ENCODE results near the gene ACADS. TPM values are rescaled to one million over a fixed set of nuclear protein-coding genes. Genes with fewer than 3 reads are reported as not detected.

ACADS gene
- total and polyA plus RNA-seq, 9 of the 15 experiments (the other 6 are each of a cell fraction or from before 2014, with no cell fraction given), result 0.06 to 20.3 (median 8.8) TPM

DNA sequence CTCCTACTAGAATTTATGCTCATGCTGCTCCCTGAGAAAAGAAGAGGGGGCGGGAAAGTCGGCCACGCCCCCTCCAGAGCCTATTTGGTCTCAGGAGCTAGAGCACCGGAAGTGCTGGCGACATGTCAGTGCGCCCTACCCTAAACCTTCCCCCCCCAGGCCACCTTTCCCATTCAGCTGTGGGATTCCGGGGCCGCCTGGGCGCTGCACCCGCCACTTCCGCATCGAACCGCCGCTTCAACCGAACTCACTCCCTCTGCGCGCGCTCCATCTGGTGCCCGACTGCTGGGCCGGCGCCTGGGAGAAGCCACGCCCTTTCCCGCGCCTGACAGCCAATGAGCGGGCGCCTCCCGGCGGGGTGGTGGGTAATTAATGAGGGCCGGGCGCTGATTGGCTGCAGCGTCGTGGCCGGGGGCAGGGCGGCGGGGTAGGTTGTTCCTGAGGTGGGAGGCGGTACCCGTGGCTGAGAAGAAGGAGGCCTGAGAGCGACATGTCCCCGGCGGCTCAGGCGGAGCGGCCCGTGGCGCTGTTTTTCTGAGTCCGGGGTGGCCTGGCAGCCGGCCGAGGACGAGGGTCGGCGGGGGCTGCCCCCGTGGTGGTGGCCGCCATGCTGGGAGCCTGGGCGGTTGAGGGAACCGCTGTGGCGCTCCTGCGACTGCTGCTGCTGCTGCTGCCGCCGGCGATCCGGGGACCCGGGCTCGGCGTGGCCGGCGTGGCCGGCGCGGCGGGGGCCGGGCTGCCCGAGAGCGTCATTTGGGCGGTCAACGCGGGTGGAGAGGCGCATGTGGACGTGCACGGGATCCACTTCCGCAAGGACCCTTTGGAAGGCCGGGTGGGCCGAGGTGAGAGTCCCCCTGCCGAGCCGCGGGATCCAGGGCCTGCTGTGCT, 38.7 kb upstream of the ACADS start, which contains the start of gene MLEC (continued):
- no peak; the same call in 1 of the 2 replicates for TF ChIP-seq MYBL2 (IDR thresholded peaks at IDR 0.05; ENCODE audit: low read depth)
- TF ChIP-seq MYBL2 (CRISPR knock-in tag; IDR thresholded peaks at IDR 0.05; ENCODE audit: borderline replicate concordance), result no peak
- TF ChIP-seq PRPF4 (IDR thresholded peaks at IDR 0.05; ENCODE audit: insufficient read depth, low read depth, low read length, poor library complexity, severe bottlenecking), result no peak
- no peak for TF ChIP-seq SETDB1 (IDR thresholded peaks at IDR 0.05; ENCODE audit: low read length)
- TF ChIP-seq, protein P1, sequence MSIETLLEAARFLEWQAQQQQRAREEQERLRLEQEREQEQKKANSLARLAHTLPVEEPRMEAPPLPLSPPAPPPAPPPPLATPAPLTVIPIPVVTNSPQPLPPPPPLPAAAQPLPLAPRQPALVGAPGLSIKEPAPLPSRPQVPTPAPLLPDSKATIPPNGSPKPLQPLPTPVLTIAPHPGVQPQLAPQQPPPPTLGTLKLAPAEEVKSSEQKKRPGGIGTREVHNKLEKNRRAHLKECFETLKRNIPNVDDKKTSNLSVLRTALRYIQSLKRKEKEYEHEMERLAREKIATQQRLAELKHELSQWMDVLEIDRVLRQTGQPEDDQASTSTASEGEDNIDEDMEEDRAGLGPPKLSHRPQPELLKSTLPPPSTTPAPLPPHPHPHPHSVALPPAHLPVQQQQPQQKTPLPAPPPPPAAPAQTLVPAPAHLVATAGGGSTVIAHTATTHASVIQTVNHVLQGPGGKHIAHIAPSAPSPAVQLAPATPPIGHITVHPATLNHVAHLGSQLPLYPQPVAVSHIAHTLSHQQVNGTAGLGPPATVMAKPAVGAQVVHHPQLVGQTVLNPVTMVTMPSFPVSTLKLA (conservative IDR thresholded peaks at IDR 0.05), result peak; percentile 82 to 92
- TF ChIP-seq, protein P2, sequence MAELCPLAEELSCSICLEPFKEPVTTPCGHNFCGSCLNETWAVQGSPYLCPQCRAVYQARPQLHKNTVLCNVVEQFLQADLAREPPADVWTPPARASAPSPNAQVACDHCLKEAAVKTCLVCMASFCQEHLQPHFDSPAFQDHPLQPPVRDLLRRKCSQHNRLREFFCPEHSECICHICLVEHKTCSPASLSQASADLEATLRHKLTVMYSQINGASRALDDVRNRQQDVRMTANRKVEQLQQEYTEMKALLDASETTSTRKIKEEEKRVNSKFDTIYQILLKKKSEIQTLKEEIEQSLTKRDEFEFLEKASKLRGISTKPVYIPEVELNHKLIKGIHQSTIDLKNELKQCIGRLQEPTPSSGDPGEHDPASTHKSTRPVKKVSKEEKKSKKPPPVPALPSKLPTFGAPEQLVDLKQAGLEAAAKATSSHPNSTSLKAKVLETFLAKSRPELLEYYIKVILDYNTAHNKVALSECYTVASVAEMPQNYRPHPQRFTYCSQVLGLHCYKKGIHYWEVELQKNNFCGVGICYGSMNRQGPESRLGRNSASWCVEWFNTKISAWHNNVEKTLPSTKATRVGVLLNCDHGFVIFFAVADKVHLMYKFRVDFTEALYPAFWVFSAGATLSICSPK (IDR thresholded peaks at IDR 0.05; ENCODE audit: borderline replicate concordance), result no peak
- TF ChIP-seq DNMT1 (IDR thresholded peaks at IDR 0.05), result no peak
- TF ChIP-seq, protein P3, sequence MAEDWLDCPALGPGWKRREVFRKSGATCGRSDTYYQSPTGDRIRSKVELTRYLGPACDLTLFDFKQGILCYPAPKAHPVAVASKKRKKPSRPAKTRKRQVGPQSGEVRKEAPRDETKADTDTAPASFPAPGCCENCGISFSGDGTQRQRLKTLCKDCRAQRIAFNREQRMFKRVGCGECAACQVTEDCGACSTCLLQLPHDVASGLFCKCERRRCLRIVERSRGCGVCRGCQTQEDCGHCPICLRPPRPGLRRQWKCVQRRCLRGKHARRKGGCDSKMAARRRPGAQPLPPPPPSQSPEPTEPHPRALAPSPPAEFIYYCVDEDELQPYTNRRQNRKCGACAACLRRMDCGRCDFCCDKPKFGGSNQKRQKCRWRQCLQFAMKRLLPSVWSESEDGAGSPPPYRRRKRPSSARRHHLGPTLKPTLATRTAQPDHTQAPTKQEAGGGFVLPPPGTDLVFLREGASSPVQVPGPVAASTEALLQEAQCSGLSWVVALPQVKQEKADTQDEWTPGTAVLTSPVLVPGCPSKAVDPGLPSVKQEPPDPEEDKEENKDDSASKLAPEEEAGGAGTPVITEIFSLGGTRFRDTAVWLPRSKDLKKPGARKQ (CRISPR knock-in tag; IDR thresholded peaks at IDR 0.05), result no peak
- TF ChIP-seq BACH1 (tag; IDR thresholded peaks at IDR 0.05), result no peak
- peak; percentile 52 for TF ChIP-seq ZFX (CRISPR knock-in tag; IDR thresholded peaks at IDR 0.05)
- no peak for TF ChIP-seq MTA1 (IDR thresholded peaks at IDR 0.05; ENCODE audit: borderline replicate concordance)
- TF ChIP-seq KAT8 (IDR thresholded peaks at IDR 0.05; ENCODE audit: low read depth), result no peak
- TF ChIP-seq, protein P4, sequence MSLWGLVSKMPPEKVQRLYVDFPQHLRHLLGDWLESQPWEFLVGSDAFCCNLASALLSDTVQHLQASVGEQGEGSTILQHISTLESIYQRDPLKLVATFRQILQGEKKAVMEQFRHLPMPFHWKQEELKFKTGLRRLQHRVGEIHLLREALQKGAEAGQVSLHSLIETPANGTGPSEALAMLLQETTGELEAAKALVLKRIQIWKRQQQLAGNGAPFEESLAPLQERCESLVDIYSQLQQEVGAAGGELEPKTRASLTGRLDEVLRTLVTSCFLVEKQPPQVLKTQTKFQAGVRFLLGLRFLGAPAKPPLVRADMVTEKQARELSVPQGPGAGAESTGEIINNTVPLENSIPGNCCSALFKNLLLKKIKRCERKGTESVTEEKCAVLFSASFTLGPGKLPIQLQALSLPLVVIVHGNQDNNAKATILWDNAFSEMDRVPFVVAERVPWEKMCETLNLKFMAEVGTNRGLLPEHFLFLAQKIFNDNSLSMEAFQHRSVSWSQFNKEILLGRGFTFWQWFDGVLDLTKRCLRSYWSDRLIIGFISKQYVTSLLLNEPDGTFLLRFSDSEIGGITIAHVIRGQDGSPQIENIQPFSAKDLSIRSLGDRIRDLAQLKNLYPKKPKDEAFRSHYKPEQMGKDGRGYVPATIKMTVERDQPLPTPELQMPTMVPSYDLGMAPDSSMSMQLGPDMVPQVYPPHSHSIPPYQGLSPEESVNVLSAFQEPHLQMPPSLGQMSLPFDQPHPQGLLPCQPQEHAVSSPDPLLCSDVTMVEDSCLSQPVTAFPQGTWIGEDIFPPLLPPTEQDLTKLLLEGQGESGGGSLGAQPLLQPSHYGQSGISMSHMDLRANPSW (CRISPR knock-in tag; IDR thresholded peaks at IDR 0.05), result no peak
- peak; percentile 29; the same call in 1 of the 2 replicates for TF ChIP-seq ESRRB (CRISPR knock-in tag; IDR thresholded peaks at IDR 0.05; ENCODE audit: borderline replicate concordance)
- TF ChIP-seq, protein P5, sequence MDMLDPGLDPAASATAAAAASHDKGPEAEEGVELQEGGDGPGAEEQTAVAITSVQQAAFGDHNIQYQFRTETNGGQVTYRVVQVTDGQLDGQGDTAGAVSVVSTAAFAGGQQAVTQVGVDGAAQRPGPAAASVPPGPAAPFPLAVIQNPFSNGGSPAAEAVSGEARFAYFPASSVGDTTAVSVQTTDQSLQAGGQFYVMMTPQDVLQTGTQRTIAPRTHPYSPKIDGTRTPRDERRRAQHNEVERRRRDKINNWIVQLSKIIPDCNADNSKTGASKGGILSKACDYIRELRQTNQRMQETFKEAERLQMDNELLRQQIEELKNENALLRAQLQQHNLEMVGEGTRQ (CRISPR knock-in tag; IDR thresholded peaks at IDR 0.05), result no peak
- no peak for TF ChIP-seq ZNF431 (CRISPR knock-in tag; IDR thresholded peaks at IDR 0.05)

All from K562 (cell line).